Measurements from ENCODE around the gene GAS6. TPM values are rescaled to one million over a fixed set of nuclear protein-coding genes. Genes with fewer than 3 reads are reported as not detected.

GAS6 gene
- total RNA-seq, 2 donors from 2014 or later: 2.2 to 3.8 TPM

- Mint-ChIP-seq H3K4me1 (no peaks in the 10 kb centered on the region), H3K36me3 (ENCODE audit: low read depth) (no peaks in the 10 kb centered on the region), H3K27ac (no peak overlapping the region), H3K4me3 (no peak overlapping the region), H3K27me3 (peaks cover 21% of the 10 kb centered on the region)
- no peaks in the 10 kb centered on the region for H3K9me3 ChIP-seq (ENCODE audit: control insufficient read depth, low read length, poor library complexity, severe bottlenecking)
- ATAC-seq: no peak
- no peak for DNase-seq
Measured at GRCh38 chr13:113775451-113776145, 88.3 kb downstream of the GAS6 start.

GRCh38 chr13:113774177-113775107, 89.4 kb downstream of the GAS6 start:
- DNase-seq: no peak
- Mint-ChIP-seq H3K27ac (no peak overlapping the region), H3K4me1 (no peaks in the 10 kb centered on the region), H3K4me3 (no peak overlapping the region), H3K36me3 (ENCODE audit: low read depth) (no peaks in the 10 kb centered on the region), H3K27me3 (peaks cover 19% of the 10 kb centered on the region)
- no peaks in the 10 kb centered on the region for H3K9me3 ChIP-seq (ENCODE audit: control insufficient read depth, low read length, poor library complexity, severe bottlenecking)
- ATAC-seq: no peak

- ATAC-seq: peak; percentile 27
- Mint-ChIP-seq H3K4me1 (no peaks in the 10 kb centered on the region), H3K36me3 (ENCODE audit: low read depth) (peaks cover 2% of the 10 kb centered on the region), H3K27me3 (peaks cover 8% of the 10 kb centered on the region), H3K27ac (no peak overlapping the region), H3K4me3 (no peak overlapping the region)
- no peaks in the 10 kb centered on the region for H3K9me3 ChIP-seq (ENCODE audit: control insufficient read depth, low read length, poor library complexity, severe bottlenecking)
- no peak for DNase-seq
Measured at GRCh38 chr13:113771709-113772331, 92.1 kb downstream of the GAS6 start.

- Mint-ChIP-seq H3K4me3 (no peak overlapping the region), H3K27me3 (peaks cover 11% of the 10 kb centered on the region), H3K4me1 (no peaks in the 10 kb centered on the region), H3K36me3 (ENCODE audit: low read depth) (peaks cover 2% of the 10 kb centered on the region), H3K27ac (no peak overlapping the region)
- no peaks in the 10 kb centered on the region for H3K9me3 ChIP-seq (ENCODE audit: control insufficient read depth, low read length, poor library complexity, severe bottlenecking)
- ATAC-seq: no peak
- no peak for DNase-seq
Measured at GRCh38 chr13:113770937-113771336, 92.9 kb downstream of the GAS6 start.

Other genes with a start within 250 kb of the GAS6 start
- not detected for gene ATP4B, start 205.9 kb downstream of the GAS6 start, total RNA-seq
- under 1 TPM in 1 of 2 donors, not detected in 1; 0.07 TPM for gene GRK1, start 196.9 kb downstream of the GAS6 start, total RNA-seq
- gene TMEM255B, start 104.8 kb downstream of the GAS6 start, total RNA-seq: 1 to 10 TPM in 1 of 2 donors, under 1 TPM in 1; 0.86 to 1.4 TPM
- 10 to 100 TPM; 18.6 to 22.6 TPM for gene C13orf46, start 110.0 kb upstream of the GAS6 start, total RNA-seq